Measurements from ENCODE around the gene IGSF3.

DNA sequence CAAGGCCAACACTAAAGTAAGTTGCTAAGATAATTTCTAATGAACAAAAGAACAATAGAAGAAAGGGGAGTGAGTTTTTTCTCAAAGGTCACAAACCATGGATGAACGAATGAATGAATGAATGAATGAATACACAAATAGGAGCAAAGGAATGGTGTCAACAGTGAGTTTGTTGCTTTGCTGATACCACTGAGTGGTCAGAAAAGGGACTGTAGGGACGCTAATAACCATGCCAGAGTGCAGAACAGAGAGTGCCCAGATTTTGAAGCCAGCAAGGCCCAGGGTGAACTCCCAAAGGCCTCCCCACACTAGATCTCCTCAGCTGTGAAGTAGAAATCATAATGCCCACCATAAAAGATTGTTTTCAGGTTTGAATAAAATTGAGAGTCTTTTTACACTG lies 112.6 kb downstream of the IGSF3 start:
- TF ChIP-seq, protein P1, sequence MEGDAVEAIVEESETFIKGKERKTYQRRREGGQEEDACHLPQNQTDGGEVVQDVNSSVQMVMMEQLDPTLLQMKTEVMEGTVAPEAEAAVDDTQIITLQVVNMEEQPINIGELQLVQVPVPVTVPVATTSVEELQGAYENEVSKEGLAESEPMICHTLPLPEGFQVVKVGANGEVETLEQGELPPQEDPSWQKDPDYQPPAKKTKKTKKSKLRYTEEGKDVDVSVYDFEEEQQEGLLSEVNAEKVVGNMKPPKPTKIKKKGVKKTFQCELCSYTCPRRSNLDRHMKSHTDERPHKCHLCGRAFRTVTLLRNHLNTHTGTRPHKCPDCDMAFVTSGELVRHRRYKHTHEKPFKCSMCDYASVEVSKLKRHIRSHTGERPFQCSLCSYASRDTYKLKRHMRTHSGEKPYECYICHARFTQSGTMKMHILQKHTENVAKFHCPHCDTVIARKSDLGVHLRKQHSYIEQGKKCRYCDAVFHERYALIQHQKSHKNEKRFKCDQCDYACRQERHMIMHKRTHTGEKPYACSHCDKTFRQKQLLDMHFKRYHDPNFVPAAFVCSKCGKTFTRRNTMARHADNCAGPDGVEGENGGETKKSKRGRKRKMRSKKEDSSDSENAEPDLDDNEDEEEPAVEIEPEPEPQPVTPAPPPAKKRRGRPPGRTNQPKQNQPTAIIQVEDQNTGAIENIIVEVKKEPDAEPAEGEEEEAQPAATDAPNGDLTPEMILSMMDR (IDR thresholded peaks at IDR 0.05; ENCODE audit: poor library complexity), result no peak
- TF ChIP-seq EZH2phosphoT487 (IDR thresholded peaks at IDR 0.05; ENCODE audit: low read depth, severe bottlenecking, unreplicated experiment) (no peak), EZH2 (IDR thresholded peaks at IDR 0.05; ENCODE audit: borderline replicate concordance) (no peak)
